Right cardiac atrium (tissue), 5 donors: Measurements from ENCODE around the gene MEF2A. TPM values are rescaled to one million over a fixed set of nuclear protein-coding genes. Genes with fewer than 3 reads are reported as not detected.
A peak's percentile ranks its signal among the peaks of the same experiment; 100 is the strongest.

Source experiments
- ATAC-seq, 2 donors: fragments of 200-7000 bp; cut with Tn5 transposase; one replicate each; pipeline versions ENCODE4 v1.8.0 to v1.9.1; 2020; ENCODE audit warnings: moderate library complexity in 2 of 2, mild to moderate bottlenecking in 1 of 2
- DNase-seq, 3 donors: peaks; one replicate each; pipeline ENCODE4 v3.0.0-alpha.2; 2020
- H3K27ac ChIP-seq: one replicate; pipeline ENCODE4 v1.5.1; 2013; ENCODE audit warnings: mild to moderate bottlenecking, low read length, control low read depth, moderate library complexity
- H3K27me3 ChIP-seq: one replicate; pipeline ENCODE4 v1.6.1; 2013; ENCODE audit not compliant: control insufficient read depth, insufficient read depth
- H3K4me1 ChIP-seq: one replicate; pipeline ENCODE4 v1.6.1; 2013; ENCODE audit warnings: low read length; ENCODE audit not compliant: control insufficient read depth, insufficient read depth
- H3K4me3 ChIP-seq: one replicate; pipeline ENCODE4 v1.5.1; 2013; ENCODE audit warnings: low read length, control low read depth
- H3K9me3 ChIP-seq: one replicate; pipeline ENCODE4 v1.6.1; 2013; ENCODE audit warnings: low read length; ENCODE audit not compliant: control insufficient read depth
- WGBS: extraction: QIAGEN DNeasy Blood & Tissue Kit; methylation state at CpG from one replicate; pipeline ENCODE4 v1.1.7; 2013; 5-methylcytosine and 5-hydroxymethylcytosine counted together
- intact Hi-C, 4 donors: fragments of 100-400 bp; cut with DNase I; formaldehyde crosslinking; loops; one replicate each; pipeline versions ENCODE4 v1.11.0 to v1.14.0; 2022 to 2023
- polyA plus RNA-seq: library from polyadenylated mRNA; stranded (reverse); fragments of 200-250 nt; gene quantifications from one replicate; pipeline ENCODE4 v1.2.3, GENCODE V29; 2013
- total RNA-seq, 4 donors: library from RNA; stranded (reverse); fragmentation: NEBNext Ultra II Directional; extraction: Animal tissue kit (Norgen Biotek cat#: 25700); gene quantifications; one replicate each; pipeline ENCODE4 v1.2.1, GENCODE V29; 2021
- donor health status: healthy with polysubstance abuse.
- donor health status: DM: no; HTN: yes; CAD: no.
- donor health status: DM: no; HTN: no; CAD: no.
- donor health status: DM: no; HTN: yes; CAD: no; lungs with severe emphysema.
- donor health status: DM: yes; HTN: yes; CAD: no.

MEF2A gene
- total and polyA plus RNA-seq, 5 donors, result 65.9 to 177 (median 172) TPM

DNA sequence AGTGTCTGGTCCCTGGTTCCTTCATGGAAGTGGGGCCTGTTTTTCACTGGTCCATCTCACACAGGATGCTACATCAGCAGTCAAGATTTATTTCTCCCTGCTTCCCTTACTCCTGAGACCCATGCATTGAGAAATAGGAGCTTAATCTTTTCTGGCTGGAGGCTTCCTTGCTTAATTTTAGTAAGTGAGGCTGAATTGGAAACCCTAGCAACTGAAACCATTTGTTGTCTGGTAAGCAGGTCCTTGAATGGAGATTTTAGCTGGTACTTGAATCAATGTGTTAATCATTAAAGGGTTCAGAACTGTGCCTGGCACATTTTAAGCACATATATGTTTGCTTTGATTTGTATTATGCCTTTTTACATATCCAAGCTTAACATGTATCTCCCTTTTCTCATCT lies 20.2 kb upstream of the MEF2A start:
- DNase-seq (no peak), ATAC-seq (no peak)
- intact Hi-C loops, result no loop called here
- H3K4me3 ChIP-seq, result no peak overlapping the region
- H3K9me3 ChIP-seq, result no peaks in the 10 kb centered on the region
- peaks cover 2% of the 10 kb centered on the region for H3K4me1 ChIP-seq
- no peak overlapping the region for H3K27ac ChIP-seq
- no peaks in the 10 kb centered on the region for H3K27me3 ChIP-seq

DNA sequence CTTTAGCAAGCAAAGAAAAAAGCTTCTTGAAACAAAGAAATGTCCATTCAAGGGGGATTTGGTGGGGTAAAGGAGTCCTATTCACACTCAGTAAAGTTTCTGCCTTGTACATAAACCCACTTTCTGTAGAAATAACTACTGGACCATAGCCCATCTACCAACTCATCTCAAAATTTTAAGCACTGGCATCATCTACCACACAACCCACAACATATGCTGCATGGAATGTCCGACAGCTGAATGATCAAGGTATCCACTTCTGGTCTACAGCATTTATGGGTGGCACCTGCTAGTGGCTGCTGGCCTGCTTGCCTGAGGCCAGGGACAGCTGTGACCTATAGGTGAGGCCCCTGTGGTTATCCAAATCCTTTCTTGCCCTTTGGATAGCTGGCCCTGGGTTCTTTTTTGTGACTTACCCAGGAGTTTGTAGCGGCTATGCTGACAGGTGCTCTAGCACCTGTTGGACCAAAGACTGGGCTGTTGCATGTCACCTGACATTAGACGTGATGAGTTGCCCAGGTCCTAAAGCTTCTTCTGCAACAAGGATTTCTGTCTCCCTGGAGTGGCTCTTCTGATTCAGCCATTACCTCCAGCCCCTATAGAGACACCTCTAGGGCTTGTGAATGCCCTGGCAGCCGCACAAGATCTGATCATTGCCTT lies 19.2 kb upstream of the MEF2A start:
- WGBS, result 95% methylated on average over 4 of the region's 4 CpGs
- H3K27ac ChIP-seq, result no peak overlapping the region
- no peak overlapping the region for H3K4me3 ChIP-seq
- ATAC-seq (no peak), DNase-seq (no peak)
- H3K27me3 ChIP-seq, result no peaks in the 10 kb centered on the region
- peaks cover 2% of the 10 kb centered on the region for H3K4me1 ChIP-seq
- H3K9me3 ChIP-seq, result no peaks in the 10 kb centered on the region
- intact Hi-C loops, result no loop called here

DNA sequence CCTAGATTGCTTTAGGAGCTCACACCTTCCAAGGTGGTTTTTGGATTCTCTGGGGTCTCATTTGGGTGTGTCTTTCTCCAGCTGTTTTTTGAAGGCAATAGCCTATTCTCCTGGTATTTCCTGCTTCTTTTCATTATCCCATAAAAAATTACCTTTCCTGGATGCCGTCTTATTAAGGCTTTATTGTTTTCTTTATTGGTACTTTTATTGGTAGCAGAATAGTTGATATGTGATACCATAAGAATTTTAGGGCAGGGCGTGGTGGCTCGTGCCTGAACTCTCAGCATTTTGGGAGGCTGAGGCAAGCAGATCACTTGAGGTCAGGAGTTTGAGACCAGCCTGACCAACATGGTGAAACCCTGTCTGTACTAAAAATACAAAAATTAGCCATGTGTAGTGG lies 18.3 kb upstream of the MEF2A start:
- no peaks in the 10 kb centered on the region for H3K27me3 ChIP-seq
- H3K9me3 ChIP-seq, result no peaks in the 10 kb centered on the region
- DNase-seq (no peak), ATAC-seq (no peak)
- WGBS, result 88% methylated on average over 3 of the region's 3 CpGs
- no peak overlapping the region for H3K27ac ChIP-seq
- H3K4me1 ChIP-seq, result peaks cover 2% of the 10 kb centered on the region
- no peak overlapping the region for H3K4me3 ChIP-seq
- intact Hi-C loops, result no loop called here

DNA sequence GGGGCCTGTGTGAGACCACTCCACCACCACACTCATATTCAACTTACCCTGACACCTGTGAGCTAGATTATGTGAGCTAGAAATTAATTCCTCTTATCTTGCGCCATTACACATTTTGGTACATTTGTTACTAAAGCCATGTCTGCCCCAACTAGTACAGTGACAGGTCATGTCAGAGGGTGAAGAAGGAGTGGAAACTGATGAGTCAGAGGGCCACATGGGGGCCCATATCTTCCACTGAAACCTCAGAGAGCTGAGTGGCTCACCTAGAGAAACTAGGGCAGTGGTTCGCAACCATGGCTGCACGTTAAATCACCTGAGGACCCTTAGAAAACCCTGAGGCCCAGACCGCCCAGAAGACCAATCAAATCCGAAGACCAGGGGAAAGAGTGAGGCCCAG lies 15.7 kb upstream of the MEF2A start:
- no peak for DNase-seq

DNA sequence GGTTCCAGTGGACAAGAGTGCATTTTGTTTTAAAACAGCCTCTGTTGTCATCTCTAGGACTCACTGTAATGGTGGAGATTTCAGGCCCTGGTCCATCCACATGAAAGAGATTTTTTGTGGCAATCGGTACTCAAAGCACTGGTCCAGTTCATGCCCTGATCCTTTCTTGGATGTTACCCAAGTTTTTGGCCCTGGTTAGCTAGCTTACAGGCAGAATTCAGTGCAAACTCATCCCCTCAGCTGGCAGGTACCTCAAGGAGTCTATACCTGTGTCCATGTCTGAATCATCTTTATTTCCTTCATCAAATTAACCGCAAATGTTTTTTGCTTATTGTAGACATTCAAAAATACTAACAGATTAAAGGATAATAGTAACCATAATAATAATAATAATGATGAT lies 13.7 kb upstream of the MEF2A start:
- intact Hi-C loops, result no loop called here
- DNase-seq (no peak), ATAC-seq (no peak)
- no peak overlapping the region for H3K27ac ChIP-seq
- H3K27me3 ChIP-seq, result no peaks in the 10 kb centered on the region
- H3K9me3 ChIP-seq, result no peaks in the 10 kb centered on the region
- H3K4me1 ChIP-seq, result no peaks in the 10 kb centered on the region
- H3K4me3 ChIP-seq, result no peak overlapping the region
- 94% methylated on average over 2 of the region's 2 CpGs for WGBS

More for the DNA sequence above, 15.7 kb upstream of the MEF2A start:
- Histone ChIP-seq H3K9me3 (no peaks in the 10 kb centered on the region), H3K4me1 (no peaks in the 10 kb centered on the region), H3K27me3 (no peaks in the 10 kb centered on the region), H3K27ac (no peak overlapping the region), H3K4me3 (no peak overlapping the region)
- no peak for ATAC-seq
- intact Hi-C loops, result no loop called here
- 98% methylated on average over 5 of the region's 5 CpGs for WGBS

DNA sequence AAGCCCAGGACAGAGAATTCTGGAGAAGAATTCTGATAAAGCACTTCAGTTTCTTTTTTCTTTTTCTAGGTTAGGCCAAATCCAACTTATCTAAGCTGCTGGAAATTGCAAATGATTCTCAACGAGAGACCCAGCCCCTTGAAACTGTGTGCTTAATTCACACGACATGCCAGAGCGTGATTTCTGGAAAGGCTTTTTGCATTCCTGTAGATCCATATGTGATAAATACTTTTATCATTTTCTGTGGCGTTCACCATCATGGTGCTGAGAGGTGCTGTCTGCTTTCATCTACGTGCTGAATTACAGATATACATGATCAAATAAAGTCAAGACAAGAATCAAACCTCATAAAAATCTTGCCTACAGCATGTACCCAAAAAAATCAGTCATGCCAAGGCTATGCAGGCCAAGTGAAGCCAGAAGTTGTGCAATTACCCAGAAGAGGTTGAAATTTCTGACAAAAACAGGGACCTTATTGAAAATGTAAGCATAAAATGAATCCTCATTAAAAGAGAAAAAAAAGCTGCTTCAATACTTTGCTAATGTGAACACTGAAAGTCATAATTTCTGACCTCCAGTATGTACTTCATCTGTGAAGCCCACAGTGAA lies 10.8 kb upstream of the MEF2A start:
- ATAC-seq (no peak), DNase-seq (no peak)
- Histone ChIP-seq H3K9me3 (no peaks in the 10 kb centered on the region), H3K27me3 (no peaks in the 10 kb centered on the region), H3K27ac (no peak overlapping the region), H3K4me1 (no peaks in the 10 kb centered on the region), H3K4me3 (no peak overlapping the region)
- WGBS, result 54% methylated on average over 5 of the region's 5 CpGs
- intact Hi-C loops, result no loop called here

DNA sequence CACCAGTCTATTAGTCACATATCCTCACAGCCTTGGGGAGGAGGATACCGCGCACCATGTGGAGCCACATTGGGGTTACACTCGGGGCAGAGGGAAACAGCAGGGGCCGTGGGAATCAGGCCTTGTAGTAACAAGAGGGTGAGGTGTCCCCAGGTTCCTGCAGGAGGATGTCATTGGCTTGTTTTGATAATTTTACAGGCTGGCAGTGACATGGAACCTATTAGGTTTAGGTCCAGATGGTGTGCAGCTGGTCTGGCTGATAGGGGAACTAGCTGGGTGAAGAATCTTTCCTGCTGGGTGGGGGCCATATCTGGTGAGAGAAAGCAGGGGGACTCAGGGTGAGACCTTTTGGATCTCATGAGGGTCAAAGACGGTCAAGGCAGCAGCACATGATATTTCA lies 9.8 kb upstream of the MEF2A start:
- Histone ChIP-seq H3K4me1 (no peaks in the 10 kb centered on the region), H3K4me3 (no peak overlapping the region), H3K27ac (no peak overlapping the region), H3K9me3 (no peaks in the 10 kb centered on the region), H3K27me3 (no peaks in the 10 kb centered on the region)
- 68% methylated on average over 5 of the region's 5 CpGs for WGBS
- intact Hi-C loops, result no loop called here
- ATAC-seq (peak; percentile 11 to 23), DNase-seq (no peak)

DNA sequence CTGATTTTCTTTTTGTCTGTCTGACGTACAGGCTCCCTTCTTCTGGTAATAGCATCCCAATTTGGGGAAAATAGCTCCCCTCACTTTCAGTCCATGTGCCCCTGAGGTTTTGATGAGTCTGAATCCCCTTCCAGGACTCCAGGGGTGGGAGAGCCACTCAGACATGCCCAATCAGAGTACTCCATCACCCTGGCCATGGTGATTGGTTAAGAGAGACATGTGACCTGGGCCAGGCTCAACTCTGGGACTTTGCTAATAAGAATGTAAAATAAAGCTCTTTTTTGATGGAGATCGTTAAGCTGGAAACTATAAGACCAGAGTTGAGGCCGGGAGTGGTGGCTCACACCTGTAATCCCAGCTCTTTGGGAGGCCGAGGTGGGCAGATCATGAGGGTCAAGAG lies 9.2 kb upstream of the MEF2A start:
- Histone ChIP-seq H3K9me3 (no peaks in the 10 kb centered on the region), H3K4me1 (no peaks in the 10 kb centered on the region), H3K27me3 (no peaks in the 10 kb centered on the region), H3K4me3 (no peak overlapping the region), H3K27ac (no peak overlapping the region)
- ATAC-seq (no peak), DNase-seq (no peak)
- 95% methylated on average over 4 of the region's 4 CpGs for WGBS
- intact Hi-C loops, result no loop called here

DNA sequence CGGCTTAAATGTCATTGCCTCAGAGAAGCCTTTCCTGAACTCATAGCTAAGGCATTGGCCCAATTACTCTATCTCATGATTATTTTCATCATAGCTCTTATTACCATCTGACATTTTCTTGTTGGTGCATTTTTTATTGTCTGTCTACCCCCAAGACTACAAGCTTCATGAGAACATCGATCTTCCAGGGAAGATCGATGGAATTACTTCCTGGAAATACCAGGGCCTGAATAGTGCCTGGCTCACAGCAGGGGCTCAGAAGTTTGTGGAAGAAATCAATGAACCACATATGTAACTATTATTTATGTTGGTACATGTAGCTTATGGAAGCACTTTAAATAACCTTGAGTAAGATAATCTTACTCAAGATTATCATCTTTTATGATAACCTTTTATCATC lies 7.7 kb upstream of the MEF2A start:
- intact Hi-C loops, result no loop called here
- 91% methylated on average over 3 of the region's 3 CpGs for WGBS
- no peaks in the 10 kb centered on the region for H3K4me1 ChIP-seq
- ATAC-seq, result no peak
- H3K27ac ChIP-seq, result no peak overlapping the region
- no peak overlapping the region for H3K4me3 ChIP-seq
- no peak for DNase-seq
- no peaks in the 10 kb centered on the region for H3K9me3 ChIP-seq
- H3K27me3 ChIP-seq, result no peaks in the 10 kb centered on the region

DNA sequence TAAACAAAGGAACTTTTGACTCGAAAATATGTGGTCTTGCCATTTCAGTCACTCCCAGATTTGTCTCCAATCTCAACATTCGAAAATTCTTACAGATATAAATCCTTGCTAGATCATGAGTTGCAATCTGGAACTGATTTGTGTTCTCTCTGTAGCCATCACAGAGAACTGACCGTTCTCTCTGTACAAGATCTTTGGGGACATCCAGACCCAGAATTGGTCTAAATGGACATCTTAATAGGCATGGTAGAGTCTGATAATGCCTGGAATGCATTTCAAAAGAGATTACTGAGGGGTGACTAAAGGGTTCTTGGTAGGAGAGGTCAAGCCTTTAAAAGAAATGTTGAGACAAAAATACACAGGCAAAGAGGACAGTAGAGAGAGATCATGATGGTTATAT lies 7.2 kb upstream of the MEF2A start:
- no peak for DNase-seq
- no peak for ATAC-seq
- Histone ChIP-seq H3K4me1 (no peaks in the 10 kb centered on the region), H3K27ac (no peak overlapping the region), H3K9me3 (no peaks in the 10 kb centered on the region), H3K27me3 (no peaks in the 10 kb centered on the region), H3K4me3 (no peak overlapping the region)
- WGBS, result 78% methylated on average over 3 of the region's 3 CpGs
- intact Hi-C loops, result no loop called here

DNA sequence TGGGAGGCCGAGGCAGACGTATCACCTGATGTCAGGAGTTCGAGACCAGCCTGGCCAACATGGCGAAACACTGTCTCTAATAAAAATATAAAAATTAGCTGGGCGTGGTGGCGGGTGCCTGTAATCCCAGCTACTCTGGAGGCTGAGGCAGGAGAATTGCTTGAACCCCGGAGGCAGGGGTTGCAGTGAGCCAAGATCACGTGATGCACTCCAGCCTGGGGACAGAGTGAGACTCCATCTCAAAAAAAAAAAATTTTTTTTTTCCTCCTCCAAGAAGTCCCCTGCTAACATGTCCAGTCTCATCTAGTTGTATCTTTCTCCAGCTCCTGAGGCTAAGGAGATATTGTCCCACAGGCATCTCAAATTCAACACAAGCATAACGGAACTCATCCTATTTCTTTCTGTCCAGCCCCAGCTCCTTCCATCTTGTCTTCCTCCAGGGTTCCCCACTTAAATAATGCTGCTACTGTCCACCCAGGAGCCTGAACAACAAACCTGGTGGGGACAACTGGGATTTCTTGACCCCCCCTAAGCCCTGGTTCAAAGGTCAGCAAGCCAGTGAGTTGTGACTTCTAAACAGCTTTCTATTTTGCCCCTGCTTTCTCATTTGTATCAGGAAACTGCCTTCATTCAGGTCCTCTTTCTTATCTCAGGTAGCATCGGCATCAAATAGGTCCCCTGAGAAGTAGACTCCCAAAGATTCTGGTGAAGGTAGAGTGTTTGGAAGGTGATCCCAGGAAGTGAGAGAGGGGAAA lies 4.1 kb upstream of the MEF2A start:
- Histone ChIP-seq H3K27me3 (no peaks in the 10 kb centered on the region), H3K9me3 (no peaks in the 10 kb centered on the region), H3K4me3 (no peak overlapping the region), H3K4me1 (peaks cover 6% of the 10 kb centered on the region), H3K27ac (no peak overlapping the region)
- ATAC-seq (no peak), DNase-seq (no peak)
- intact Hi-C loops, result loop anchor here in 2 of 4 donors (5.0 to 10.0 kb wide), 4 partner anchors 49 to 143 kb away; no protein-coding TSS in a partner anchor
- WGBS, result 97% methylated on average over 10 of the region's 10 CpGs
